Stimulated activated CD4-positive, alpha-beta T cell treated with anti-CD3 and anti-CD28 coated beads, Interleukin-12 subunit alpha, Interleukin-12 subunit beta, amount 100 ng/mL, for 48 hours (primary cell): Measurements from ENCODE around the gene TBC1D1.

Experiments
- DNase-seq, 3 donors: peaks; one replicate each; pipeline ENCODE4 v3.0.0-alpha.2; 2020; ENCODE audit warnings: low read depth in 2 of 3, low spot score in 1 of 3

The TBC1D1 gene

DNA sequence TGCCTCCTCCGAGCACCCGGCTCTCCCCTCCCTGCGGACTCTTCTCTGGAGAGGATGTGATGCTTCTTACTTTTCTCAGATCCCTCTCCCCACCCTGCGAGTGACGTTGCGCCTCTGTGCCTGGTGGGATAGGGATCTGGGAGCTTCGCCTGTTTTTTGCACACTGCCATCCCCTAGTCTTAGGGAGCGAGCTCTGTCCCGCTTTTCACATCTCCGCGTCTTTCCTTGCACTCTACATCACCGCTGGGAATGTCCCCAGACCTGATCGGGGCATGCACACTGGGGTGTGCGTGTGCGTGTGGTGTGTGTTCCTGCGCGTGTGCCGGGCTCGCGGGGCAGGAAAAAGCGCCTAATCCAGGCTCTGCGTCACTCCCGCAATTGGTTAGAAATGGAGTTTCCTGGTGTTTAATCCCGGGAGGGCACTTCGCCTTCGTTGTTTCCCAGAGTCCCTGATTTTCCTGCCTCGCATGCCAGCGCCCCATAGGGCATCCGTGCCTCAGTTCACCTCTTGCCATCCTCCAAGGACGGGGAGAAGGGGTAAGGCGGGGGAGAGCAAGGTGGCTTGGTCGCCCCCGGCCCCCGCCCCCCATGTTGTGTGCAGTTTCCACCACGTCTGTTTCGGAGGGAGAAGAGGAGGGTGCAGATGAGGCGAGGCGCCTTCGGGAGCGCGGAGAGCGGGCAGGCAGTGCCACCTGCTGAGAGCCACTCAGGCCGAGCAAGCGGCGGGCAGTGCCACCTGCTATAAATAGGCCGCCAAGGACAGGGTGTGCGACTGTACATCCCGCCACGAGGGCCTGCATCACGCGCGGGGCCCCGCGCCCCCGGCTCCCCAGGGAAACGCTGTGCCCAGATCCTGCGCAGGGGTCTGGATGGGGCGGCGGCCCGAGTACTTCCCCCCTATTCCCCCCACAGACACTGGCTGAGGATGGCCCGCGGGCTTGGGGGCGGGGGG, 759 bp upstream of the TBC1D1 start:
- DNase-seq: peak in 1 of 3 donors; percentile 12

DNA sequence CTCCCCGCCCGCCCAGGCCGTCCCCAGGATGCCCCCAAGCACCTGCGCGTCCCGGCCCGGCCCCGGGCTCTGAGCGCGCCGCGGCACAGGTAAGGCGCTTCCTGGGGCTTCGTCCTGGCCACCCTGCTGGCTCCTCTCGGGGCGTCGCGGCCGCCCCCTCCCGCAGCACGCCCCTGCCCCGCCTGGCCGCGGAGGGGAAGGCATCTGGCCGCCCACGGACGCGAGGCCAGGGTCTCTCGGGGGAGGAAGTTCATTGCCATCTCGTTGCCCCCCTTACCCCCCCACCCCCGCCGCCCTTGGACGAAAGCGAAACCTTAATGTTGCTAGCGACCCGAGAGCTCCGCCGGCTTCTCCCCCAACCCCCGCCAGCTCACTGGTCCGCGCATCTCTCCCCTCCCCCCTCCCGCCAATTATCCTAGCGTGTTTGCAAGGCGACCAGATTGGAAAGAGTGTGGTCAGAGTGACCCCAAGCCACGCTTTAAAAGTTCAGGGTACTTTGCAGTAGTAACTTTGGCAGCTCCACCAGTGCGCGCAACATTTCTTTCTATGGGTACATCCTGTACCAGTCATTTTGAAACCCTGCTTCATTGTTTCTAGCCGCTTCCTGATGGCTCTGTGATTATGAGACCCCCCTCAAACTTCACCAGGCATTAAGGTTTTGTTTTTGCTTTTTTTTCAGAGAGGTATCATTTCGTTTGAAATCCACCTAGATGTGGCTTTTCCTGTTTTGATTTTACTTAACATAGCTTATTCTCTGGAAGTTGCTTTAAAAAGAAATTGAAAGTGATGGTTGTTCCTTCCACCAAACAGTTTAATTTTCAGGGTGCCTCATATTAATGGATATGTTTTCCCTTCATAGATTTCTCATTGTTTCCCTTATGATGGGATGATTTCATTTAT, 626 bp downstream of the TBC1D1 start:
- peak; percentile 37 to 51 (median 41) for DNase-seq

DNA sequence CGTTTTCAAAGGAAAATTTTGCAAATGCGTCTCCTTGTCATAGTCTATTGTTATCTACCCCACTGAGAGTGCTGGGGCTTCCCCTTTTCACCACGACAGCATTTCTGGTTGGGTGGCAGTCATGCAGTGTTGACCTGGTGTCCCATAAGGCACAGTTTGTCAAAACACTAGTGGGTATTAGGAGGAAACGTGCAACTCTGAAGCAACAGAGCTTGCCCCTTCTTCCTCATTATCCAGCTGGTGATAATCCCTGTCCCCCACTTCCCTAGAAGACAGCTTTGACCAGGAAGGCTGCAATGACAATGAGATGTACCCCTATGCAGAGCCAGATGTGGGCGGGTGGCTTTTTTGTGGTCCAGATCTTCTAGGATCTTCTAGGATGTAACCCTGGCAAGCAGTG, 1.8 kb downstream of the TBC1D1 start:
- peak; percentile 37 to 47 (median 46) for DNase-seq

DNA sequence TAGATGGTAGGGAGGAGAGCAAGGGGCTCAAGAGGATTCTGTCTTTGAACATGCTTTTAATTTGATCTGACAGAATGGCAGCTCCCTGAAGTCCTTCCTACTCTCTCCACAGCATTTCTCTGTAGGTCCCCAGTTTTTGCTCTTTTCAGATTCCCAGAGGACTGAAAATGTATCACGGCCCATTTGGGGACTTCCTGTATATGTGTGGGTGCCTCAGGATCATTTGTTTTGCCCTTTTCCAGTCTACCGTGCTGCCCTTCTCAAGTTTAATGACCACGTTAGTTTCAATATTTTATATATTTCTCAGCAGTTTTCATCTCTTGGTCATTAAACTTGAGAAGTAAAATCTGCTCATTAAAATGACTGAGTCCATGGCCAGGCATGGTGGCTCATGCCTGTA, 2.3 kb downstream of the TBC1D1 start:
- DNase-seq: no peak

DNA sequence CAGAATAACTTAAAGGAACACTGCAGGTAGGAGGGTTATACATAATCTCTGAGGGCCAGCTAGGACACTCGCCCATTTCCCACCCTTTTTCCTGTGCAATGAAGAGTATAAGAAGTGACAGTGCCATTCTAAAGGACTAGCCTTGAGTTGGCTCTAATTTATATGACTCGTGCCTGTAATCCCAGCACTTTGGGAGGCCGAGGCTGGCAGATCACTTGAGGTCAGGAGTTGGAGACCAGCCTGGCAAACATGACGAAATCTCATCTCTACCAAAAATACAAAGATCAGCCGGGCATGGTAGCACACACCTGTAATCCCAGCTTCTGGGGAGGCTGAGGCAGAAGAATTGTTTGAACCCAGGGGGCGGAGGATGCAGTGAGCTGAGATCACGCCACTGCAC, 4.4 kb downstream of the TBC1D1 start:
- DNase-seq: no peak

DNA sequence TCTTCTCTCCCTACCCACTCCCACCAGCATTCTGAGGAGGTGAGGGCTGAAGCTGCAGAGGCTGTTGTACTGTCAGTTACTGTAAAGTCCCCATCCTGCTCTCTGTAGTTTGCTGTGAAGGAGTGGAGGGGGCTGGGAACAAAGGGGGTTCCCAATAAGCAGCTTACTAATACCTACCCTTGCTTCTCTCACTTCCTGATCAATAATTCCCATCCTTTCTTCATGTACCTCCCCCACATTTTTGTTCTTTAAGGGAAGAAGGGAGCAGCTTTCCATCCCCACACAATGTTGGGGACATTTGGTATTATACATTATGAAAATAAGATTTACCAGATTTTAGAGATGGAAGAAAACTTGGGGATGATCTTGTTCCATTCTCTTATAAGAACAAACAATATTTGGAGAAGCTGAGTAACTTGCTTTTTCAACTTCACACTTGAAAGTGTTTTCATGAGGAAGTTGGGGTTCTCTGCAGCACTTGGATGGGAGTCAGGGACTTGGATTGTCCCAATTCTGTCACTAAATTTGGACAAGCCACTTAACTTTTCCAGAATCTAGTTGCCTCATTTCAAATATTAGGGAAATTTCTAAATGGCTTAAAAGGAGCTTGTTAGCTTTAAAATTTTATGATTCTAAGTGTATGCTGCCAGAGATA, 5.4 kb downstream of the TBC1D1 start:
- no peak for DNase-seq

DNA sequence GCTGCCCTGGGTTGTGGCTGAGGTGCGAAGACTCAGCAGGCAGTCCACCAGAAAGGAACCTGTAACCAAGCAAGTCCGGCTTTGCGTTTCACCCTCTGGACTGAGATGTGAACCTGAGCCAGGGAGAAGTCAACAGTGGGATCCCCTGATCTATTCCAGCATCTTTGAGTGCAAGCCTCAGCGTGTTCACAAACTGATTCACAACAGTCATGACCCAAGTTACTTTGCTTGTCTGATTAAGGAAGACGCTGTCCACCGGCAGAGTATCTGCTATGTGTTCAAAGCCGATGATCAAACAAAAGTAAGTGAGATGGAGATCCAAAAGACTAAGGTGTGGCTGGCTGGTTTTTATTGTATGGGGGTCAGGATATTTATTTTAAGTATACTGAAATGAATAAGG, 11.3 kb downstream of the TBC1D1 start:
- no peak for DNase-seq

DNA sequence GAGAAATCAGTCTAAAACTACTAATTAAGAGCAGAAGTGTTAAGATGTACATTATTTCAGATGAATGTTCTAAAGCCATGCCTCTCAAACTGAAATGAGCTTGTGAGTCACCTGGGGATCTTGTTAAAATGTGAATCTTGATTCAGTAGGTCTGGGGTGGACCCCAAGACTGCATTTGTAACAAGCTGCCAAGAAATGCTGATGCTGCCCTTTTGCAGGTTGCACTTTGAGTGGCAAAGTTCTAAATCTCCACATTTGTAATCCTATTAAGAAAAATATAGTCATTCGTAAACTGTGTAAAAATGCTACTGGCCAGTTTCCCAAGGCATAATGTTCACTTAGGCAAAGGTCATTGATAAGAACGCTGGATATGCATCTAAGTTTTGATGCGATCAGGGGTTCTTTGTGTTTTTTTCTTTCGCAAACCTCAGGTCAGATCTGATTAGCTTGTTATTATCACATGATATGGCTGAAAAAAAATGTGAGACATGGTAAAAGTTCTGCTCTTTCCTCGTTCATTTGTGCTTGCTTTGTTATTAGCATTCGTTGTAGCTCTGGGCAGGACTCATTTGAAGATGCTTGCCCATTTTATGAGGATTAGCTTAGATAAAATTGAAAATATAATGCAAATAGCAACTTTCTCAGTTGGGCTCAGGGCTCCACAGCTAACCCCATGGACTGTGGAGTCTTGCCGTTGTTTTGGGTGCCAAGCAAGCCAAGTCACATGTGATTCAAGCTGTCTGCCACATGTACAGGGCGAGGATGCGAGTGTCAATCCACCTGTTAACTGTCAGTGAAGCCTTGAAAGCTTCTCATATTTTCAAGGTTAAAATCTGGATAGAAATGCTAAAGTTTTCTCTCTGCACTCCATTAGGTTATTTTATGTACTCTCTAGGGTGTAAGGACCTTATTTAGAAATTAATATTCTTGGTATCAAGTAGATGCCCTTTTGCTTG, 12.1 kb downstream of the TBC1D1 start:
- no peak for DNase-seq

DNA sequence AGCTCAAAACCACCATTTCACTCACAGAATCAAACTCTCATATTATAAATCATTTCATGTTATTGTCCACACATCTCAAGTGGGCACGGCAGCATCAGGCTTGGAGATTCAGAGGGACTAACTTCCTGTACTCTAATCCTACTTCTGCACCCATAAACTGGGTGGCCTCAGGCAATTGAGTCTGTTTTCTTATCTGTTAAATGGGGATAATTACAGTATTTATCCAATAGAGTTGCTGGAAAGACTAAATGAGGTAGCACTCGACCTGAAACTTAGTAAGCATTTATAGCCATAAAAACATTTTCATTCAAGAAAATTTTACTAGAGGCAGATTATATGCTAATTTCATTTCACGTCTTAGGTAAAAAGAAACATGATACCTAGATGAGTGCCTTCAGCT, 13.0 kb downstream of the TBC1D1 start:
- no peak for DNase-seq

DNA sequence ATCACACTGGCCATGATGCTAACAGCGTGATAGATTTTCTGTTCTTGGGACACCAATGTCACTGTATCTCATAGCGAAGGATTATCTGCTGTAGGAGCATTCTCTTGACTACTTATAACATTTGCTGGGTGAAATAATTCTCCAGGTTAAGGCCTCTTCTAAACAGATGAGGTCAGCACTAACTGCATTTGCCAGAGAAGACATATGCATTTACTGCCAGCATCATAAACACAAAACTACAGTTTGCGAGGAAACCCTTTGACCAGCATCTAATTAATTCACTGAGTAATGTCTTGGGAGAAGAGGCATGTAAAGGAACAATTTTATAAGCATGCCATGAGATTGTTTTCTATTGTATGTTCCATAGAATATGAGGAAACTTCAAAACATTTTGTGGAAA, 13.9 kb downstream of the TBC1D1 start:
- DNase-seq: no peak

DNA sequence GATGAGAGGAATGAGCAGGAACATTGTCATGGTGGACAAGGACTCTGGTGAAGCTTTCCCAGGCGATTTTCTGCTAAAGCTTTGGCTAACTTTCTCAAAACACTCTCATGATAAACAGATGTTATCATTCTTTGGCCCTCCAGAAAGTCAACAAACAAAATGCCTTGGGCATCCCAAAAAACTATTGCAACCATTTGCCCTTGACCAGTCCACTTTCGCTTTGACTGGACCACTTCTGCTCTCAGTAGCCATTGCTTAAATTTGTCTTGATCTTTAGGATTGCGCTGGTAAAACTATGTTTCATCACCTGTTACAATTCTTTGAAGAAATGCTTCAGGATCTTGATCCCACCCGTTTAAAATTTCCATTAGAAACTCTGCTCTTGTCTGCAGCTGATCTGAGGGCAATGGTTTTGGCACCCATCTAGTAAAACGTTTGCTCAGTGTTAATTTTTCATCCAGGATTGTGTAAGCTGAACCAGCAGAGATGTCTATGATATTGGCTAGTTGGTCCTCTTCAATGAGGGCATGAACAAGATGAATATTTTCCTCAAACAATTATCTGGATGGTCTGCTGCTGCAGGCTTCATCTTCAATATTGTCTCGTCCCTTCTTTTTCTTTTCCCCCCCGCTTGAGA, 14.8 kb downstream of the TBC1D1 start:
- no peak for DNase-seq

DNA sequence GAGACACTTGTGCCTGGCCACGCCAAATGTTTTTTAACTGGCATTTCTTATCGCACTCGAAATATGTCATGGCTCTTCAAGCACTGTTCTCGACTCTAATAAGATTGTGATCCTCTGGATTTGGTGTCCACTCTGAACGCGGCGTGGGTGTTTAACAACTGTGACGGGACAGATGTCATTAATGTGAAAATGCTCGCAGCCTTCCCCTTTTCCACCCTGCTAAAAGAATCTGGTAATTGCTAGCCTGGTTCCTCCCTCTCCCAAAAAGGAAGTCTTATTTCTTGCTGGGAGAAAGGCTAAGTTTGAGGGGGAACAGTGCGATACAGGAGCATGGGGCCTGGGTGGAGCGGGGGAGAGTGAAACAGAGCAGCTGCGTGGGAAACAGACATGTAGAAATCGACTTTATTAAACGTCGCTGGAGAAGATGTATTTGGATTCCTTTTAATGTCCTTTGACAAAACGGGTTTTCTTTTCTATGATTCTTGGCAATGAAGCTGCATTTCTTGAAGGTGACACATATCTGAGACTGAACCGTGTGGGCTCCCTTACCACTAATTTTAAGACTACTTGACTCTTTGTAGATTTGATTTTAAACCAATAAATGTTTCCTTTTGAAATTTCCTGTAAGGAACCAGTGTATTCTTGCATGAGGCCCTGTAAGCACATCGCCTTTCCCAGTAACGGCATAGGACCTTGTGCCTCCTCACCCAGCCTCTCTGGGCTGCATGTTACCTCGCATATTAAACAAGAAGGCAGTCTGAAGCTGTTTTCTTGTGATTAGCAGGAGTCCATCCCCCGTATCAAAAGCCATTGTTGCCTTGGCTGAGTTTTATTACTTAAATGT, 17.8 kb downstream of the TBC1D1 start:
- DNase-seq: no peak

DNA sequence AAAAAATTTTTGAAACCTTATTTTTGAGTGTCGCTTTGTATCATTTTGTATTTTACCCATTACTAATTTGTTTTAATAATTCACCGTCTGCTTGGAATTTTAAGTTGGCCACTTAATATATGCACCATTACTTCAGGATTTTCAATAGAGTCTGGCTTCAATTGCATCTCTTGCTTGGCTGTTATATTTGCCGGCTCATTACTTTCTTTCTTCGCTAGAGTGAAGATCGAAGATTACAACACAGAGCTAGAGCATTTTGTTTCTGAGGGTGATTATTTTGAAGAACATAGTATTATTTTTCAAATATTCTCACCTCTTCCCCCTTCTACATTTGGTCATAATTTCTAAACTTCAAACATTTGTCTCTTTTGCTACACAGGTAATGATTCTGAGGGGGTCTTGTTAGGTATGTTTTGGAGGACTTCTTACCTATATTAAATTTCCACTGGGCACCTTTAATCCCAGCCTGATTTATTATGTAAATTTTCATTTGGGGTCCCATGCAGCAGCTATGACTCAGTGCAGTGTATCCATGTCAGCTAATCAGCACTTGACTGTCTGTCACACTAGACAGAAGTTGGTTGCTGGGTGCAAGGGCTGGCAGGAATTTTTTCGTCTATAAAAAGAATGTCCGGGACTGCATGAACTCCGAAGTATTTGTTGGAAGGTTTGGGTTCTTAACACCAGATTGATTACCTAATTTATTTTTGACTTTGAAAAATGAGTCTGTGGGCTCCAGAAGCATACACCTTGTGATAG, 18.6 kb downstream of the TBC1D1 start:
- DNase-seq: no peak

DNA sequence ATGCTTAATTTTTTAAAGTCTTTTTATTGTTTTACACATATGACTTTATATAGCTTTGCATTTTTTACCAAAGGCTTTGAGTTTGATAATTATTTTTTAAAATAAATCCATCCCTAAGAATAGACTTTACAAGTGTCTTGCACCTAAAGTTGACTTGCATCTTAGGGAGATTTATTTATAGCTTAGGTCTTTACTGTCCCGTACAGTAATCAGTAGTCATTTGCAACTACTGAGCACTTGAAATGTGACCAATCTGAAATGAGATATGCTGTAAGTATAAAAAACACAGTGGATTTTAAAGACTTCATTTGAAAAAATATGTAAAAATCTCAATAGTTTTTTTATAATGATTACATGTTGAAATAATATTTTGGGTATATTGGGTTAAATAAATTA, 19.2 kb downstream of the TBC1D1 start:
- DNase-seq: no peak

DNA sequence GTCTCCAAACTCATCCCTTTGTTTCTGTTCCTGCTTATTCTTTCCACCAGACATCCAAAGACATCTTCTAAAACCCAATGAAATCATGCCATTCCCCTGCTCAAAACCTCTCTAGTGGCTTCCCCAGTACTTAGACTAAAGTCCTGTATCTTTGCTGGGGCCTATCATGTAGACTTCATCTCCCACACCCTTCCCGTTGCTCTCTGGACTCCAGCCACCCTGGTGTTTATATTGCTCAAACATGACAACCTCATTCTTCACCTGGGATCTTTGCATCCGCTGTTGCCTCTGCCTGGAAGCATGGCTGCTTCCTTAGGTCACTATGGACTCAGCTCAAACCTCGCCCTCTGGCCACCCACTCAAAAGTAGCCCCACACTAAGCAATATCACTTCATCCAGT, 23.7 kb downstream of the TBC1D1 start:
- no peak for DNase-seq

DNA sequence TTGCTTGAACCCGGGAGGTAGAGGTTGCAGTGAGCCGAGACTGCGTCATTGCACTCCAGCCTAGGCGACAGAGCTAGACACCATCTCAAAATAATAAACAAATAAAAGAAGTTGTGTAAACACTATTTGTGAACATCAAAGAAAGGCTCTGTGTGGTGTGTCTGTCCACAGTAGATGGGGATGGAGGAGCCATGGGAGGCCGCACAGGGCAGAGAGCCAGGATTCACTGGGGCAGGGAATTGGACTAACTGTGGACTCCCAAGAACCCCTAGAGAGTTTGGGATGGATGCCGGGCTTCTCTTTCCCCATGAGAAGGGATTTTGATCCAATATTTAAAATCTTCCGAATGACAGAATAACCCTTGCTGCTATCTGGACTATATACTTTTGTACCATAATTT, 26.5 kb downstream of the TBC1D1 start:
- DNase-seq: no peak

DNA sequence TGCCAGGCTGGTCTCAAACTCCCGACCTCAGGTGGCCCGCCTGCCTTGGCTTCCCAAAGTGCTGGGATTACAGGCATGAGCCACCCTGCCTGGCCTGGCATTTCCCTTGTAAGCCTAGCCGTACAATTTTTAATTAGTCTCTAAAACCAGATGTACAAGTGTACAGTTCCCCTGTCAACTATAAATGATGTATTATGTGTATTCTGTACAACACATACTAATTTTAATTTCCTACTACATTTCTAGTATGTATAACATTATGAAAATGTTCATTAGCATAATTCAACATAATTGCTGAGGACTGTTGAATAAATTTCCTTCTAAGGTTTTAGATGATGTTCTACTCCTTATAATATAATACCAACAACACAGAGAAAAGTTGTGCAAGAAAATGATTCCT, 27.8 kb downstream of the TBC1D1 start:
- no peak for DNase-seq

DNA sequence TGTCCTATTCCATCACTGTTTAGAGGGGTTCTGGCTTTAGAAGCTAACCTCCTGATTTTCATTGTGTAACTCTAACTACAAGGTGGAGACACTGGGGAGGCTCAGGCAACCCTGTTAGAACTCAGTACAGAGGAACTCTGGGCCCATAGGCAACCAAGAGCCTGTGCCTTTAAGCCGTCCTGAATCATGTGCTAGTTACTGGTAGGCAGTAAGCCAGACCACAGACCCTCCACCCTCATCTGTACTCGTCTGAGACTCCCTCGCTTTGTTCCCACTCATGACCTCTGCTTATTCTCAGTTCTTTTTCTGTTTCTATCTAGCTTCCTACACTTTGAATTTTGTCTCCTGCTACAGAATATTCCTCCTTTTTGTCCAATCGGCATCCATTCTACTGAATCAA, 31.4 kb downstream of the TBC1D1 start:
- no peak for DNase-seq
